K562 (cell line): ENCODE data around the gene DCAF6. TPM values are rescaled to one million over a fixed set of nuclear protein-coding genes. Genes with fewer than 3 reads are reported as not detected.

Experiments used
- ARID4B ChIP-seq: sonication (generic); formaldehyde crosslinking; IDR thresholded peaks from 2 replicates; pipeline ENCODE4 v1.8.0; 2022; ENCODE audit warnings: mild to moderate bottlenecking, missing genetic modification reagents
- DLX4 ChIP-seq: fragments of 250-450 bp; sonication (Bioruptor Pico); IDR thresholded peaks from 2 replicates; pipeline ENCODE4 v1.6.1; 2021; ENCODE audit warnings: mild to moderate bottlenecking
- FOXA1 ChIP-seq: fragments of 450-650 bp; IDR thresholded peaks from 2 replicates; pipeline ENCODE4 v1.6.1; 2016; ENCODE audit warnings: mild to moderate bottlenecking, borderline replicate concordance
- FUS ChIP-seq: fragments of 200-400 bp; formaldehyde crosslinking; optimal IDR thresholded peaks from 2 replicates; pipeline ENCODE3; 2017; ENCODE audit warnings: low read depth, low read length
- GATAD2A ChIP-seq: fragments of 450-650 bp; IDR thresholded peaks from 2 replicates; pipeline ENCODE4 v1.6.1; 2017
- GMEB1 ChIP-seq: fragments of 250-450 bp; sonication (Bioruptor Pico); IDR thresholded peaks from 2 replicates; pipeline ENCODE4 v1.4.0; 2020; ENCODE audit warnings: mild to moderate bottlenecking
- HDAC8 ChIP-seq: fragments of 450-650 bp; IDR thresholded peaks from 2 replicates; pipeline ENCODE4 v1.6.1; 2016; ENCODE audit warnings: mild to moderate bottlenecking, missing genetic modification characterization, moderate library complexity, missing compliant biosample characterization
- HMG20B ChIP-seq: fragments of 250-450 bp; sonication (Bioruptor Pico); IDR thresholded peaks from 2 replicates; pipeline ENCODE4 v1.5.0; 2021; ENCODE audit warnings: mild to moderate bottlenecking
- KDM1A ChIP-seq, 2 experiments: fragments of 450-650 bp; IDR thresholded peaks; 2 replicates each; pipeline ENCODE4 v1.6.1; 2016; ENCODE audit warnings: mild to moderate bottlenecking in 2 of 2
- LARP7 ChIP-seq: fragments of 450-650 bp; IDR thresholded peaks from 2 replicates; pipeline ENCODE4 v1.6.1; 2016
- MLX ChIP-seq, 2 experiments: fragments of 450-650 bp in 1 of 2; sonication (generic) in 1 of 2; formaldehyde crosslinking; conservative IDR thresholded peaks; 2 replicates each; pipeline versions ENCODE4 v1.4.0 to v1.8.1; 2020 to 2022; ENCODE audit warnings: mild to moderate bottlenecking in 1 of 2, missing genetic modification reagents in 1 of 2
- MTA1 ChIP-seq: fragments of 450-650 bp; IDR thresholded peaks from 2 replicates; pipeline ENCODE4 v1.6.1; 2017; ENCODE audit warnings: borderline replicate concordance
- NFE2 ChIP-seq: IDR thresholded peaks from 2 replicates; pipeline ENCODE4 v1.6.1; 2014; ENCODE audit warnings: antibody characterized with exemption, low read depth
- NR2C2 ChIP-seq, 2 experiments: fragments of 200-800 bp in 1 of 2; sonication (Bioruptor generic) in 1 of 2; sonication (generic) in 1 of 2; formaldehyde crosslinking in 1 of 2; IDR thresholded peaks; 2 replicates each; pipeline versions ENCODE4 v1.6.1 to v1.8.0; 2016 to 2022; ENCODE audit warnings: mild to moderate bottlenecking in 1 of 2, missing compliant biosample characterization in 1 of 2, missing genetic modification characterization in 1 of 2, missing genetic modification reagents in 1 of 2
- POLR2AphosphoS5 ChIP-seq: IDR thresholded peaks from 2 replicates; pipeline ENCODE4 v1.6.1; 2011; ENCODE audit warnings: mild to moderate bottlenecking, low read depth, low read length, moderate library complexity; ENCODE audit not compliant: control insufficient read depth, insufficient read depth
- SETDB1 ChIP-seq: IDR thresholded peaks from one replicate; pipeline ENCODE4 v1.6.1; 2012; ENCODE audit warnings: low read length, control low read depth, inconsistent platforms
- TRIM28 ChIP-seq: fragments of 450-650 bp; IDR thresholded peaks from 2 replicates; pipeline ENCODE4 v1.6.1; 2017
- XRCC4 ChIP-seq: IDR thresholded peaks from one replicate; pipeline ENCODE4 v1.6.1; 2011; ENCODE audit not compliant: insufficient read depth, insufficient read length; ENCODE audit errors: extremely low read depth
- ZNF197 ChIP-seq: fragments of 200-800 bp; sonication (Bioruptor generic); IDR thresholded peaks from 2 replicates; pipeline ENCODE4 v1.6.1; 2016; ENCODE audit warnings: low read depth, missing genetic modification characterization, missing compliant biosample characterization
- ZNF280A ChIP-seq: fragments of 450-650 bp; IDR thresholded peaks from 2 replicates; pipeline ENCODE4 v1.6.1; 2018; ENCODE audit warnings: mild to moderate bottlenecking, low read depth; ENCODE audit not compliant: partially characterized antibody
- ZNF282 ChIP-seq: sonication (generic); formaldehyde crosslinking; IDR thresholded peaks from 2 replicates; pipeline ENCODE4 v1.8.1; 2023; ENCODE audit warnings: missing genetic modification reagents
- polyA plus RNA-seq, 8 experiments: library from polyadenylated mRNA; depleted of rRNA in 4 of 8; stranded (reverse) in 5 of 8; unstranded in 3 of 8; fragments of >200 nt; fragmentation: Nextera tagmentation in 2 of 8; fragmentation: Illumina TruSeq in 1 of 8; extraction: Ambion mirVana in 2 of 8; extraction: Trizol in 1 of 8; gene quantifications; 2 replicates each; pipeline versions ENCODE4 v1.2.1 to v1.2.3, GENCODE V29; 2011 to 2014; ENCODE audit warnings: inconsistent platforms in 1 of 8, missing spikeins in 1 of 8
- total RNA-seq, 7 experiments: library from RNA; depleted of rRNA in 6 of 7; stranded (reverse); fragments of >200 nt in 6 of 7; fragmentation: Illumina TruSeq in 2 of 7; extraction: Trizol in 2 of 7; gene quantifications; 2 replicates each; pipeline versions ENCODE4 v1.2.1 to v1.2.3, GENCODE V29; 2011 to 2021; ENCODE audit warnings: low replicate concordance in 1 of 7

The DCAF6 gene
- total and polyA plus RNA-seq, 9 of the 15 experiments (the other 6 are each of a cell fraction or from before 2014, with no cell fraction given), result 19.1 to 102 (median 46.3) TPM

- TF ChIP-seq ARID4B (CRISPR knock-in tag) (peak; percentile 93), NR2C2 (CRISPR knock-in tag; IDR thresholded peaks at IDR 0.05) (peak; percentile 76), NR2C2 (tag; IDR thresholded peaks at IDR 0.05) (peak; percentile 81), ZNF197 (CRISPR knock-in tag) (no peak), SETDB1 (no peak), POLR2AphosphoS5 (peak; percentile 81; the same call in 1 of the 2 replicates), HMG20B (CRISPR knock-in tag) (no peak), NFE2 (peak; percentile 63), ZNF280A (no peak), MTA1 (peak; percentile 91; the same call in 1 of the 2 replicates), ZNF282 (CRISPR knock-in tag) (no peak), GATAD2A (no peak), FOXA1 (no peak), HDAC8 (tag) (no peak), LARP7 (peak; percentile 91; the same call in 1 of the 2 replicates), KDM1A (IDR thresholded peaks at IDR 0.05) (peak; percentile 66 to 93), MLX (CRISPR knock-in tag; conservative IDR thresholded peaks at IDR 0.05) (no peak; a peak in 1 of 4 replicates), XRCC4 (no peak), FUS (no peak), DLX4 (CRISPR knock-in tag) (no peak), TRIM28 (peak; percentile 84), GMEB1 (CRISPR knock-in tag) (no peak)
These were observed 48.5 kb downstream of the DCAF6 start (continued) for GRCh38 chr1:167984886-167985489.
